ENCODE measurements around the gene DTNBP1. TPM values are rescaled to one million over a fixed set of nuclear protein-coding genes. Genes with fewer than 3 reads are reported as not detected.

Gene DTNBP1
- total and polyA plus RNA-seq, 2 donors (not counting 3 experiments of a cell fraction or from before 2014, with no cell fraction given): 24.3 to 28.9 TPM

DNA sequence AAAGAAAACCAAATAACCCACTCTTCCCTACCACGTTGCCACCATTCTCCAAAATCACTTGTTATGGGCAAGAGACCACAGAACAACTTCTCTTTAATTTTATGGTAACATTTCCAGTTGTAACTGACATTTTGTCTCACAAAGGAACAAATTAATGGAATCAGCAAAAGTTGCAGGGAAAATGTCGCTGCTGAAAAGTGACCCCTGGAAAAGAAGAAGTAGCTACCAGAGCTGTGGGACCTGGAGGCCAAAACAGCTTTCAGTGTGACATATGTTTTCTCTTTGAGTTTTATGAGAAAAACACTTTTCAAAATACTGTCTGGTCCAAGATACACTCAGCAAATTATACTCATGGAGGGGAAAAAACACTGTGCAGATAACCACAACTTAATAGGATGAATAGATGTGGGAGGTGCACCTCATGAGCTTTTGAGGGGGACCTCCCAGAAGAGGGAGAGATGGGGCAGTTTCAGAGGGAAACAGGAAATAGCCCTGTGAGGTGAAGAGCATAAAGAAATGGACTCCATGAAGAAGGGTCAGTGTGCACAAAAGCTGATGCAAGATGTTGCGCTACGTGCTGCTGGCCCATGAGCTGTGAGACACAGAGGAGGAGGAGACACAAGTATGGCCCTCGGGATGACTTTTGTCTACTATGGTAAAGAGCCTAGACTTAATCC is 87.3 kb downstream of the DTNBP1 start:
- Histone ChIP-seq H3K27me3 (ENCODE audit: control insufficient read depth in 2 of 2, insufficient read depth in 2 of 2, low read length in 2 of 2) (no peaks in the 10 kb centered on the region), H3K4me3 (replicated peaks in 1 of 3; ENCODE audit: insufficient read depth in 1 of 3, low read depth in 1 of 3, low read length in 3 of 3) (no peak overlapping the region), H3K27ac (ENCODE audit: insufficient read depth, low read depth, low read length) (no peak overlapping the region), H3K36me3 (ENCODE audit: control insufficient read depth in 2 of 2, extremely low read depth in 1 of 2, insufficient read depth in 2 of 2, low read length in 2 of 2) (peaks cover 0 to 2% of the 10 kb centered on the region in 2 experiments), H3K9me1 (replicated peaks; ENCODE audit: control insufficient read depth, extremely low read depth, insufficient read depth, low read length) (no peaks in the 10 kb centered on the region), H3K79me2 (ENCODE audit: control insufficient read depth, insufficient read depth, low read length) (no peaks in the 10 kb centered on the region), H3K9me3 (replicated peaks; ENCODE audit: control insufficient read depth, insufficient read depth, low read length) (no peaks in the 10 kb centered on the region), H4K20me1 (replicated peaks; ENCODE audit: control insufficient read depth, extremely low read depth, insufficient read depth, low read length) (no peaks in the 10 kb centered on the region), H2AFZ (ENCODE audit: low read depth, low read length) (no peak overlapping the region), H3K4me1 (ENCODE audit: control insufficient read depth, extremely low read depth, insufficient read depth, low read length) (no peaks in the 10 kb centered on the region), H3K4me2 (ENCODE audit: insufficient read depth, low read length) (no peak overlapping the region), H3K9ac (replicated peaks; ENCODE audit: extremely low read depth, insufficient read depth, low read length) (no peak overlapping the region)
- FAIRE-seq (no peak), DNase-seq (ENCODE audit: low read depth, low spot score) (no peak)
- ChIA-PET POLR2A (no interaction called here), CTCF (interaction anchor here (0.8 kb wide), 1 partner anchor 11 kb away, joined by 3 read pairs; no protein-coding TSS in a partner anchor)
- TF ChIP-seq GATA2 (IDR thresholded peaks at IDR 0.05; ENCODE audit: insufficient read depth, insufficient read length, low read depth, low read length) (no peak), EZH2 (IDR thresholded peaks at IDR 0.05; ENCODE audit: borderline replicate concordance, low read depth, low read length, severe bottlenecking) (no peak), MYC (IDR thresholded peaks at IDR 0.05; ENCODE audit: low read depth, low read length) (no peak), POLR2AphosphoS5 (IDR thresholded peaks at IDR 0.05; ENCODE audit: insufficient read depth, low read depth, low read length) (no peak), FOS (IDR thresholded peaks at IDR 0.05; ENCODE audit: borderline replicate concordance, insufficient read depth, low read length) (no peak), POLR2A (IDR thresholded peaks at IDR 0.05; ENCODE audit: low read depth, low read length) (no peak)
- intact Hi-C loops (cut with micrococcal nuclease): no loop called here
- dilution Hi-C loops (cut with MboI; ENCODE audit: extremely low pct_ligation_motif_present, low sequenced_read_pairs): no loop called here
- no TSS peak for BruUV-seq (replicated peaks)

DNA sequence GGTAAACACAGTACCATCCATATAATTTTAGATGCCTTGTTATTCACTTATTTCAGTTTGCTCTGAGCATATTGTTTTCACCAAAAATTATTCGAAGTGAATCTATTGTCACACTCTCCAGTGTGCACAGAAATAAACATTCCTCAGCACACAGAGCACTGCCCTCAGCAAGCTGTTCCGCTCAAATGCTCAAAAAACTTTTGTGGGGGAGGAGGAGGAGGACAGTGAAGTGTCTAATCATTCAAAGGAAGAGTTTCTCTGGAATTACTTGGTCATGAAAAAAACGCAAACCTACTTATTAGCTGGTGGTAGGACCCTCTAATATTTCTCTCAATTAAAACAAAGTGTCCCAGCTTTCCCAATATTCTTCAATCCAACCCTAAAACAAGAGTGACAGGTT is 88.3 kb downstream of the DTNBP1 start:
- intact Hi-C loops (cut with micrococcal nuclease): no loop called here
- H3K4me2 ChIP-seq (ENCODE audit: insufficient read depth, low read length): no peak overlapping the region
- TF ChIP-seq POLR2A (IDR thresholded peaks at IDR 0.05; ENCODE audit: low read depth, low read length) (no peak), FOS (IDR thresholded peaks at IDR 0.05; ENCODE audit: borderline replicate concordance, insufficient read depth, low read length) (no peak), GATA2 (IDR thresholded peaks at IDR 0.05; ENCODE audit: insufficient read depth, insufficient read length, low read depth, low read length) (no peak), POLR2AphosphoS5 (IDR thresholded peaks at IDR 0.05; ENCODE audit: insufficient read depth, low read depth, low read length) (no peak), JUN (IDR thresholded peaks at IDR 0.05; ENCODE audit: borderline replicate concordance, insufficient read depth, insufficient read length, low read depth) (no peak), EZH2 (IDR thresholded peaks at IDR 0.05; ENCODE audit: borderline replicate concordance, low read depth, low read length, severe bottlenecking) (no peak), MYC (IDR thresholded peaks at IDR 0.05; ENCODE audit: low read depth, low read length) (no peak)
- TF ChIP-seq, protein P1, sequence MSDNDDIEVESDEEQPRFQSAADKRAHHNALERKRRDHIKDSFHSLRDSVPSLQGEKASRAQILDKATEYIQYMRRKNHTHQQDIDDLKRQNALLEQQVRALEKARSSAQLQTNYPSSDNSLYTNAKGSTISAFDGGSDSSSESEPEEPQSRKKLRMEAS (IDR thresholded peaks at IDR 0.05; ENCODE audit: insufficient read depth, insufficient read length): no peak
- TF ChIP-seq, protein P2, sequence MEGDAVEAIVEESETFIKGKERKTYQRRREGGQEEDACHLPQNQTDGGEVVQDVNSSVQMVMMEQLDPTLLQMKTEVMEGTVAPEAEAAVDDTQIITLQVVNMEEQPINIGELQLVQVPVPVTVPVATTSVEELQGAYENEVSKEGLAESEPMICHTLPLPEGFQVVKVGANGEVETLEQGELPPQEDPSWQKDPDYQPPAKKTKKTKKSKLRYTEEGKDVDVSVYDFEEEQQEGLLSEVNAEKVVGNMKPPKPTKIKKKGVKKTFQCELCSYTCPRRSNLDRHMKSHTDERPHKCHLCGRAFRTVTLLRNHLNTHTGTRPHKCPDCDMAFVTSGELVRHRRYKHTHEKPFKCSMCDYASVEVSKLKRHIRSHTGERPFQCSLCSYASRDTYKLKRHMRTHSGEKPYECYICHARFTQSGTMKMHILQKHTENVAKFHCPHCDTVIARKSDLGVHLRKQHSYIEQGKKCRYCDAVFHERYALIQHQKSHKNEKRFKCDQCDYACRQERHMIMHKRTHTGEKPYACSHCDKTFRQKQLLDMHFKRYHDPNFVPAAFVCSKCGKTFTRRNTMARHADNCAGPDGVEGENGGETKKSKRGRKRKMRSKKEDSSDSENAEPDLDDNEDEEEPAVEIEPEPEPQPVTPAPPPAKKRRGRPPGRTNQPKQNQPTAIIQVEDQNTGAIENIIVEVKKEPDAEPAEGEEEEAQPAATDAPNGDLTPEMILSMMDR (IDR thresholded peaks at IDR 0.05; ENCODE audit: extremely low read depth in 1 of 2, insufficient read depth in 1 of 2, low read depth in 1 of 2, low read length in 2 of 2): no peak
- no peaks in the 10 kb centered on the region for H3K4me1 ChIP-seq (ENCODE audit: control insufficient read depth, extremely low read depth, insufficient read depth, low read length)
- no peaks in the 10 kb centered on the region for H3K9me1 ChIP-seq (replicated peaks; ENCODE audit: control insufficient read depth, extremely low read depth, insufficient read depth, low read length)
- H3K27me3 ChIP-seq (ENCODE audit: control insufficient read depth in 2 of 2, insufficient read depth in 2 of 2, low read length in 2 of 2): no peaks in the 10 kb centered on the region
- no TSS peak for BruUV-seq (replicated peaks)
- dilution Hi-C loops (cut with MboI; ENCODE audit: extremely low pct_ligation_motif_present, low sequenced_read_pairs): no loop called here
- DNase-seq (ENCODE audit: low read depth, low spot score) (no peak), FAIRE-seq (no peak)
- no peak overlapping the region for H3K4me3 ChIP-seq (replicated peaks in 1 of 3; ENCODE audit: insufficient read depth in 1 of 3, low read depth in 1 of 3, low read length in 3 of 3)
- no peaks in the 10 kb centered on the region for H4K20me1 ChIP-seq (replicated peaks; ENCODE audit: control insufficient read depth, extremely low read depth, insufficient read depth, low read length)
- ChIA-PET CTCF (interaction anchor here (0.9 kb wide), 1 partner anchor 15 kb away, joined by 3 read pairs; no protein-coding TSS in a partner anchor), POLR2A (no interaction called here)
- H3K27ac ChIP-seq (ENCODE audit: insufficient read depth, low read depth, low read length): no peak overlapping the region
- peaks cover 0 to 2% of the 10 kb centered on the region in 2 experiments for H3K36me3 ChIP-seq (ENCODE audit: control insufficient read depth in 2 of 2, extremely low read depth in 1 of 2, insufficient read depth in 2 of 2, low read length in 2 of 2)
- H3K9me3 ChIP-seq (replicated peaks; ENCODE audit: control insufficient read depth, insufficient read depth, low read length): no peaks in the 10 kb centered on the region
- no peak overlapping the region for H2AFZ ChIP-seq (ENCODE audit: low read depth, low read length)
- H3K9ac ChIP-seq (replicated peaks; ENCODE audit: extremely low read depth, insufficient read depth, low read length): no peak overlapping the region
- no peaks in the 10 kb centered on the region for H3K79me2 ChIP-seq (ENCODE audit: control insufficient read depth, insufficient read depth, low read length)
